CD4-positive, CD25-positive, alpha-beta regulatory T cell (primary cell): ENCODE results near the gene RPE. TPM values are rescaled to one million over a fixed set of nuclear protein-coding genes. Genes with fewer than 3 reads are reported as not detected.

Experiments
- ATAC-seq, 2 donors: fragments of 150-1000 bp; cut with Tn5 transposase; one replicate each; pipeline ENCODE4 v1.10.0; 2021; ENCODE audit warnings: low read depth in 2 of 2, moderate number of reproducible peaks in 2 of 2, moderate library complexity in 1 of 2
- DNase-seq, 3 donors: peaks; one replicate each; pipeline versions ENCODE4 v3.0.0 to v3.0.0-alpha.2; 2012 to 2022; ENCODE audit warnings: mixed read lengths in 1 of 3
- H3K27ac ChIP-seq: one replicate; pipeline ENCODE4 v1.7.0; 2013; ENCODE audit warnings: mild to moderate bottlenecking, low read length; ENCODE audit not compliant: insufficient read depth, poor library complexity, severe bottlenecking
- H3K27me3 ChIP-seq: one replicate; pipeline ENCODE4 v1.7.0; 2013; ENCODE audit warnings: low read length; ENCODE audit not compliant: control insufficient read depth, insufficient read depth
- H3K36me3 ChIP-seq: one replicate; pipeline ENCODE4 v1.7.0; 2013; ENCODE audit warnings: mild to moderate bottlenecking, low read length, moderate library complexity; ENCODE audit not compliant: control insufficient read depth, insufficient read depth
- H3K4me1 ChIP-seq: 2 replicates; pipeline ENCODE4 v1.7.0; 2013; ENCODE audit warnings: mild to moderate bottlenecking, low read length; ENCODE audit not compliant: insufficient read depth, control insufficient read depth, poor library complexity, severe bottlenecking
- H3K4me3 ChIP-seq: one replicate; pipeline ENCODE4 v1.7.0; 2013; ENCODE audit warnings: low read depth, mild to moderate bottlenecking, low read length, moderate library complexity
- H3K9me3 ChIP-seq, 2 experiments: 1 replicate in 1 of 2; 2 replicates in 1 of 2; pipeline ENCODE4 v1.7.0; 2013; ENCODE audit warnings: low read length in 2 of 2, mild to moderate bottlenecking in 1 of 2, moderate library complexity in 1 of 2; ENCODE audit not compliant: control insufficient read depth in 2 of 2
- H3K27ac Mint-ChIP-seq, 3 donors: one replicate each; pipeline ENCODE4 v1.8.0; 2020 to 2022; ENCODE audit warnings: mild to moderate bottlenecking in 3 of 3, mixed read lengths in 3 of 3, moderate library complexity in 2 of 3
- H3K27me3 Mint-ChIP-seq: one replicate; pipeline ENCODE4 v1.8.0; 2022; ENCODE audit warnings: mild to moderate bottlenecking, mixed read lengths
- H3K36me3 Mint-ChIP-seq: one replicate; pipeline ENCODE4 v1.8.0; 2020; ENCODE audit warnings: mixed read lengths
- H3K4me1 Mint-ChIP-seq, 4 donors: one replicate each; pipeline ENCODE4 v1.8.0; 2020 to 2022; ENCODE audit warnings: mixed read lengths in 4 of 4, mild to moderate bottlenecking in 1 of 4
- H3K4me3 Mint-ChIP-seq, 4 donors: one replicate each; pipeline ENCODE4 v1.8.0; 2020 to 2022; ENCODE audit warnings: mild to moderate bottlenecking in 4 of 4, mixed read lengths in 4 of 4, moderate library complexity in 3 of 4
- H3K9me3 Mint-ChIP-seq, 7 donors: one replicate each; pipeline ENCODE4 v1.8.0; 2020 to 2022; ENCODE audit warnings: mixed read lengths in 7 of 7, mild to moderate bottlenecking in 3 of 7, moderate library complexity in 2 of 7
- polyA plus RNA-seq, 4 donors: library from polyadenylated mRNA; unstranded; fragments of 300-500 nt; fragmentation: Illumina TruSeq; gene quantifications; one replicate each; pipeline ENCODE4 v1.2.3, GENCODE V29; 2021
- total RNA-seq: library from RNA; stranded (reverse); gene quantifications from one replicate; pipeline ENCODE4 v1.2.3, GENCODE V29; 2022

The RPE gene
- total and polyA plus RNA-seq, 5 donors from 2014 or later: 17.9 to 25.0 (median 21.3) TPM

- no peaks in the 10 kb centered on the region for H3K4me1 Mint-ChIP-seq
- no peaks in the 10 kb centered on the region for H3K36me3 Mint-ChIP-seq
- H3K27me3 ChIP-seq: peaks cover 48% of the 10 kb centered on the region
- no peak overlapping the region for H3K27ac ChIP-seq
- no peaks in the 10 kb centered on the region for H3K9me3 ChIP-seq
- no peak for DNase-seq
- H3K27ac Mint-ChIP-seq: no peak overlapping the region
- H3K4me1 ChIP-seq: no peaks in the 10 kb centered on the region
- H3K9me3 Mint-ChIP-seq: no peaks in the 10 kb centered on the region
- no peak overlapping the region for H3K4me3 Mint-ChIP-seq
- peaks cover 68% of the 10 kb centered on the region for H3K27me3 Mint-ChIP-seq
- no peaks in the 10 kb centered on the region for H3K36me3 ChIP-seq
- H3K4me3 ChIP-seq: no peak overlapping the region
- ATAC-seq: no peak
Observed at GRCh38 chr2:209985874-209986273, 16.6 kb upstream of the RPE start.

- no peaks in the 10 kb centered on the region for H3K9me3 Mint-ChIP-seq
- peaks cover 66% of the 10 kb centered on the region for H3K27me3 Mint-ChIP-seq
- Histone ChIP-seq H3K27me3 (peaks cover 48% of the 10 kb centered on the region), H3K4me3 (no peak overlapping the region), H3K9me3 (no peaks in the 10 kb centered on the region), H3K4me1 (no peaks in the 10 kb centered on the region), H3K27ac (no peak overlapping the region), H3K36me3 (no peaks in the 10 kb centered on the region)
- no peaks in the 10 kb centered on the region for H3K4me1 Mint-ChIP-seq
- H3K27ac Mint-ChIP-seq: no peak overlapping the region
- H3K4me3 Mint-ChIP-seq: no peak overlapping the region
- DNase-seq (no peak), ATAC-seq (no peak)
- H3K36me3 Mint-ChIP-seq: no peaks in the 10 kb centered on the region
Observed at GRCh38 chr2:209986415-209986814, 16.0 kb upstream of the RPE start.

GRCh38 chr2:209988010-209988409 is 14.4 kb upstream of the RPE start:
- no peak overlapping the region for H3K27ac ChIP-seq
- H3K9me3 Mint-ChIP-seq: no peaks in the 10 kb centered on the region

GRCh38 chr2:209990838-209991237 is 11.6 kb upstream of the RPE start:
- Mint-ChIP-seq H3K9me3 (no peaks in the 10 kb centered on the region), H3K4me3 (no peak overlapping the region), H3K36me3 (no peaks in the 10 kb centered on the region), H3K27ac (no peak overlapping the region), H3K27me3 (peaks cover 60% of the 10 kb centered on the region), H3K4me1 (no peaks in the 10 kb centered on the region)
- H3K9me3 ChIP-seq: no peaks in the 10 kb centered on the region
- DNase-seq: no peak
- H3K27ac ChIP-seq: no peak overlapping the region
- no peaks in the 10 kb centered on the region for H3K4me1 ChIP-seq
- H3K27me3 ChIP-seq: peaks cover 33% of the 10 kb centered on the region
- ATAC-seq: no peak
- no peaks in the 10 kb centered on the region for H3K36me3 ChIP-seq
- H3K4me3 ChIP-seq: no peak overlapping the region

More at GRCh38 chr2:209988010-209988409, 14.4 kb upstream of the RPE start:
- DNase-seq (no peak), ATAC-seq (no peak)
- Histone ChIP-seq H3K27me3 (peaks cover 50% of the 10 kb centered on the region), H3K4me3 (no peak overlapping the region), H3K4me1 (no peaks in the 10 kb centered on the region), H3K9me3 (no peaks in the 10 kb centered on the region), H3K36me3 (no peaks in the 10 kb centered on the region)
- Mint-ChIP-seq H3K27me3 (peaks cover 67% of the 10 kb centered on the region), H3K27ac (no peak overlapping the region), H3K4me3 (no peak overlapping the region), H3K4me1 (no peaks in the 10 kb centered on the region), H3K36me3 (no peaks in the 10 kb centered on the region)

- H3K36me3 ChIP-seq: no peaks in the 10 kb centered on the region
- peaks cover 0 to 7% (median 0%) of the 10 kb centered on the region in 4 donors for H3K4me1 Mint-ChIP-seq
- H3K27ac Mint-ChIP-seq: no peak overlapping the region
- no peak overlapping the region for H3K27ac ChIP-seq
- no peaks in the 10 kb centered on the region for H3K9me3 ChIP-seq
- ATAC-seq: no peak
- no peak overlapping the region for H3K4me3 ChIP-seq
- H3K36me3 Mint-ChIP-seq: no peaks in the 10 kb centered on the region
- H3K4me3 Mint-ChIP-seq: no peak overlapping the region
- H3K27me3 ChIP-seq: peaks cover 18% of the 10 kb centered on the region
- no peak for DNase-seq
- H3K9me3 Mint-ChIP-seq: no peaks in the 10 kb centered on the region
- peaks cover 34% of the 10 kb centered on the region for H3K27me3 Mint-ChIP-seq
- no peaks in the 10 kb centered on the region for H3K4me1 ChIP-seq
Observed at GRCh38 chr2:209993968-209994367, 8.5 kb upstream of the RPE start.

- no peaks in the 10 kb centered on the region for H3K36me3 ChIP-seq
- H3K9me3 ChIP-seq: no peaks in the 10 kb centered on the region
- Mint-ChIP-seq H3K4me3 (no peak overlapping the region), H3K27ac (no peak overlapping the region), H3K27me3 (peaks cover 18% of the 10 kb centered on the region), H3K9me3 (no peaks in the 10 kb centered on the region), H3K36me3 (no peaks in the 10 kb centered on the region), H3K4me1 (peaks cover 0 to 30% (median 15%) of the 10 kb centered on the region in 4 donors)
- H3K27me3 ChIP-seq: peaks cover 1% of the 10 kb centered on the region
- peaks cover 12% of the 10 kb centered on the region for H3K4me1 ChIP-seq
- no peak overlapping the region for H3K27ac ChIP-seq
- H3K4me3 ChIP-seq: no peak overlapping the region
- no peak for ATAC-seq
- DNase-seq: no peak
Observed at GRCh38 chr2:209998596-209998995, 3.8 kb upstream of the RPE start.

GRCh38 chr2:210000464-210001324 is 1.7 kb upstream of the RPE start:
- Mint-ChIP-seq H3K36me3 (no peaks in the 10 kb centered on the region), H3K27me3 (peaks cover 13% of the 10 kb centered on the region), H3K9me3 (no peaks in the 10 kb centered on the region), H3K27ac (peak overlapping the region in 1 of 3 donors; percentile 12), H3K4me3 (no peak overlapping the region), H3K4me1 (peaks cover 0 to 48% (median 34%) of the 10 kb centered on the region in 4 donors)
- peaks cover 32% of the 10 kb centered on the region for H3K4me1 ChIP-seq
- DNase-seq (no peak), ATAC-seq (no peak)
- no peak overlapping the region for H3K27ac ChIP-seq
- peaks cover 1% of the 10 kb centered on the region for H3K27me3 ChIP-seq
- no peaks in the 10 kb centered on the region for H3K9me3 ChIP-seq
- H3K36me3 ChIP-seq: peaks cover 8% of the 10 kb centered on the region
- no peak overlapping the region for H3K4me3 ChIP-seq

- Histone ChIP-seq H3K27ac (peak overlapping the region; percentile 82), H3K4me1 (peaks cover 33% of the 10 kb centered on the region)
Observed at GRCh38 chr2:210003359-210003758, 921 bp downstream of the RPE start.

More at GRCh38 chr2:210003359-210003758, 921 bp downstream of the RPE start:
- H3K27me3 Mint-ChIP-seq: peaks cover 9% of the 10 kb centered on the region
- DNase-seq (no peak), ATAC-seq (no peak)
- no peaks in the 10 kb centered on the region for H3K9me3 ChIP-seq
- H3K27ac Mint-ChIP-seq: peak overlapping the region; percentile 32 to 98 (median 86)
- no peaks in the 10 kb centered on the region for H3K27me3 ChIP-seq
- H3K9me3 Mint-ChIP-seq: no peaks in the 10 kb centered on the region
- peak overlapping the region; percentile 93 for H3K4me3 ChIP-seq
- H3K4me3 Mint-ChIP-seq: peak overlapping the region; percentile 96 to 99 (median 97)
- peaks cover 16 to 72% (median 58%) of the 10 kb centered on the region in 4 donors for H3K4me1 Mint-ChIP-seq
- H3K36me3 Mint-ChIP-seq: peaks cover 14% of the 10 kb centered on the region
- H3K36me3 ChIP-seq: peaks cover 16% of the 10 kb centered on the region
